Measurements from ENCODE around the gene THAP3. TPM values are rescaled to one million over a fixed set of nuclear protein-coding genes. Genes with fewer than 3 reads are reported as not detected.

THAP3 gene
- polyA plus RNA-seq, 1 donor from 2014 or later, result 51.5 TPM

DNA sequence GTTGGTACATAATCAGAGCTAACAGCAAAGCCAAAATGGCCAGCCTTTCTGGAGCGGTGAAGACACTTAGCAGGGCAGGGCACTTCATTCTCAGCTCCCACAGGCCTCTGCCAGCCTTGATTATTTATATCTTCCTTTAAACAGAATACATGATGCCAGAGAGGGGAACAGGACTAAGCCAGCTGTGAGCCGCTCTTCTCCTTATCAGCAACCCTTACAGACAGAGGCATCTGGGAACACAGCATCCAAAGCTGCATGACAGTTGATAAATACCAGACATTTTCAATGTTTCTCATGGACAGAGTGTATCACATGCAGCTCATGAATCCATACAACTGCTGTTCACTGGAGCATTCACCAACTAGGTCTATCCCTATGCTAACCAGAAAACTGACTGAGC, 47.9 kb downstream of the THAP3 start:
- no peak for TF ChIP-seq EP300 (conservative IDR thresholded peaks at IDR 0.05; ENCODE audit: poor library complexity, severe bottlenecking)
- no peak for TF ChIP-seq EZH2 (IDR thresholded peaks at IDR 0.05; ENCODE audit: borderline replicate concordance, insufficient read depth, low read length, poor library complexity, severe bottlenecking)
- no peak for TF ChIP-seq RAD21 (conservative IDR thresholded peaks at IDR 0.05)
- TF ChIP-seq SMC3 (conservative IDR thresholded peaks at IDR 0.05; ENCODE audit: poor library complexity), result no peak
- no peak for TF ChIP-seq TAF1 (IDR thresholded peaks at IDR 0.05; ENCODE audit: low read depth)
- TF ChIP-seq, protein P1, sequence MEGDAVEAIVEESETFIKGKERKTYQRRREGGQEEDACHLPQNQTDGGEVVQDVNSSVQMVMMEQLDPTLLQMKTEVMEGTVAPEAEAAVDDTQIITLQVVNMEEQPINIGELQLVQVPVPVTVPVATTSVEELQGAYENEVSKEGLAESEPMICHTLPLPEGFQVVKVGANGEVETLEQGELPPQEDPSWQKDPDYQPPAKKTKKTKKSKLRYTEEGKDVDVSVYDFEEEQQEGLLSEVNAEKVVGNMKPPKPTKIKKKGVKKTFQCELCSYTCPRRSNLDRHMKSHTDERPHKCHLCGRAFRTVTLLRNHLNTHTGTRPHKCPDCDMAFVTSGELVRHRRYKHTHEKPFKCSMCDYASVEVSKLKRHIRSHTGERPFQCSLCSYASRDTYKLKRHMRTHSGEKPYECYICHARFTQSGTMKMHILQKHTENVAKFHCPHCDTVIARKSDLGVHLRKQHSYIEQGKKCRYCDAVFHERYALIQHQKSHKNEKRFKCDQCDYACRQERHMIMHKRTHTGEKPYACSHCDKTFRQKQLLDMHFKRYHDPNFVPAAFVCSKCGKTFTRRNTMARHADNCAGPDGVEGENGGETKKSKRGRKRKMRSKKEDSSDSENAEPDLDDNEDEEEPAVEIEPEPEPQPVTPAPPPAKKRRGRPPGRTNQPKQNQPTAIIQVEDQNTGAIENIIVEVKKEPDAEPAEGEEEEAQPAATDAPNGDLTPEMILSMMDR (IDR thresholded peaks at IDR 0.05; ENCODE audit: poor library complexity, severe bottlenecking), result no peak
- TF ChIP-seq MXI1 (conservative IDR thresholded peaks at IDR 0.05; ENCODE audit: poor library complexity, severe bottlenecking), result no peak
- H3K27me3 ChIP-seq (ENCODE audit: insufficient read depth, low read depth, low read length), result no peaks in the 10 kb centered on the region
- H3F3A ChIP-seq (ENCODE audit: insufficient read depth, low read length, poor library complexity, severe bottlenecking), result no peaks in the 10 kb centered on the region
- H3K79me2 ChIP-seq (replicated peaks; ENCODE audit: insufficient read depth, low read length), result no peaks in the 10 kb centered on the region
- no peak overlapping the region for H3K4me2 ChIP-seq (ENCODE audit: low read length)
- no peaks in the 10 kb centered on the region for H3K9me3 ChIP-seq (ENCODE audit: low read length)
- no peaks in the 10 kb centered on the region for H3K36me3 ChIP-seq (ENCODE audit: insufficient read depth, low read length)
- H3K9me2 ChIP-seq (ENCODE audit: insufficient read depth, low read length), result no peaks in the 10 kb centered on the region
- H3K9ac ChIP-seq (ENCODE audit: low read length), result no peak overlapping the region
- no peak overlapping the region for H3K27ac ChIP-seq (ENCODE audit: low read length)
- H4K20me1 ChIP-seq (ENCODE audit: insufficient read depth), result no peaks in the 10 kb centered on the region
- no peak overlapping the region for H2AFZ ChIP-seq (ENCODE audit: low read depth, low read length)
- no peak overlapping the region for H3K4me3 ChIP-seq (ENCODE audit: low read length)

- Histone ChIP-seq H3F3A (ENCODE audit: insufficient read depth, low read length, poor library complexity, severe bottlenecking) (no peaks in the 10 kb centered on the region), H3K27ac (ENCODE audit: low read length) (no peak overlapping the region), H2AFZ (ENCODE audit: low read depth, low read length) (no peak overlapping the region), H3K9me2 (ENCODE audit: insufficient read depth, low read length) (no peaks in the 10 kb centered on the region), H3K9me3 (ENCODE audit: low read length) (no peaks in the 10 kb centered on the region), H3K9ac (ENCODE audit: low read length) (no peak overlapping the region), H3K79me2 (replicated peaks; ENCODE audit: insufficient read depth, low read length) (no peaks in the 10 kb centered on the region), H3K4me2 (ENCODE audit: low read length) (no peak overlapping the region), H4K20me1 (ENCODE audit: insufficient read depth) (no peaks in the 10 kb centered on the region), H3K36me3 (ENCODE audit: insufficient read depth, low read length) (no peaks in the 10 kb centered on the region), H3K27me3 (ENCODE audit: insufficient read depth, low read depth, low read length) (no peaks in the 10 kb centered on the region), H3K4me3 (ENCODE audit: low read length) (no peak overlapping the region)
- TF ChIP-seq MXI1 (conservative IDR thresholded peaks at IDR 0.05; ENCODE audit: poor library complexity, severe bottlenecking), result no peak
- no peak for TF ChIP-seq EP300 (conservative IDR thresholded peaks at IDR 0.05; ENCODE audit: poor library complexity, severe bottlenecking)
- TF ChIP-seq RAD21 (conservative IDR thresholded peaks at IDR 0.05), result no peak
- TF ChIP-seq POLR2AphosphoS5 (IDR thresholded peaks at IDR 0.05), result no peak
- no peak for TF ChIP-seq EZH2 (IDR thresholded peaks at IDR 0.05; ENCODE audit: borderline replicate concordance, insufficient read depth, low read length, poor library complexity, severe bottlenecking)
- TF ChIP-seq TAF1 (IDR thresholded peaks at IDR 0.05; ENCODE audit: low read depth), result no peak
- no peak for TF ChIP-seq SMC3 (conservative IDR thresholded peaks at IDR 0.05; ENCODE audit: poor library complexity)
- TF ChIP-seq, protein P1 (IDR thresholded peaks at IDR 0.05; ENCODE audit: poor library complexity, severe bottlenecking), result no peak
- TF ChIP-seq, protein P2, sequence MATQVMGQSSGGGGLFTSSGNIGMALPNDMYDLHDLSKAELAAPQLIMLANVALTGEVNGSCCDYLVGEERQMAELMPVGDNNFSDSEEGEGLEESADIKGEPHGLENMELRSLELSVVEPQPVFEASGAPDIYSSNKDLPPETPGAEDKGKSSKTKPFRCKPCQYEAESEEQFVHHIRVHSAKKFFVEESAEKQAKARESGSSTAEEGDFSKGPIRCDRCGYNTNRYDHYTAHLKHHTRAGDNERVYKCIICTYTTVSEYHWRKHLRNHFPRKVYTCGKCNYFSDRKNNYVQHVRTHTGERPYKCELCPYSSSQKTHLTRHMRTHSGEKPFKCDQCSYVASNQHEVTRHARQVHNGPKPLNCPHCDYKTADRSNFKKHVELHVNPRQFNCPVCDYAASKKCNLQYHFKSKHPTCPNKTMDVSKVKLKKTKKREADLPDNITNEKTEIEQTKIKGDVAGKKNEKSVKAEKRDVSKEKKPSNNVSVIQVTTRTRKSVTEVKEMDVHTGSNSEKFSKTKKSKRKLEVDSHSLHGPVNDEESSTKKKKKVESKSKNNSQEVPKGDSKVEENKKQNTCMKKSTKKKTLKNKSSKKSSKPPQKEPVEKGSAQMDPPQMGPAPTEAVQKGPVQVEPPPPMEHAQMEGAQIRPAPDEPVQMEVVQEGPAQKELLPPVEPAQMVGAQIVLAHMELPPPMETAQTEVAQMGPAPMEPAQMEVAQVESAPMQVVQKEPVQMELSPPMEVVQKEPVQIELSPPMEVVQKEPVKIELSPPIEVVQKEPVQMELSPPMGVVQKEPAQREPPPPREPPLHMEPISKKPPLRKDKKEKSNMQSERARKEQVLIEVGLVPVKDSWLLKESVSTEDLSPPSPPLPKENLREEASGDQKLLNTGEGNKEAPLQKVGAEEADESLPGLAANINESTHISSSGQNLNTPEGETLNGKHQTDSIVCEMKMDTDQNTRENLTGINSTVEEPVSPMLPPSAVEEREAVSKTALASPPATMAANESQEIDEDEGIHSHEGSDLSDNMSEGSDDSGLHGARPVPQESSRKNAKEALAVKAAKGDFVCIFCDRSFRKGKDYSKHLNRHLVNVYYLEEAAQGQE (IDR thresholded peaks at IDR 0.05; ENCODE audit: borderline replicate concordance), result no peak
These were observed 49.2 kb downstream of the THAP3 start for GRCh38 chr1:6673816-6674398.
